GM04503 (cell line): ENCODE results near the gene RBMXL3.

Source experiments
- DNase-seq: peaks from one replicate; pipeline ENCODE4 v3.0.0-alpha.2; 2012; ENCODE audit warnings: low read depth

RBMXL3 gene

DNA sequence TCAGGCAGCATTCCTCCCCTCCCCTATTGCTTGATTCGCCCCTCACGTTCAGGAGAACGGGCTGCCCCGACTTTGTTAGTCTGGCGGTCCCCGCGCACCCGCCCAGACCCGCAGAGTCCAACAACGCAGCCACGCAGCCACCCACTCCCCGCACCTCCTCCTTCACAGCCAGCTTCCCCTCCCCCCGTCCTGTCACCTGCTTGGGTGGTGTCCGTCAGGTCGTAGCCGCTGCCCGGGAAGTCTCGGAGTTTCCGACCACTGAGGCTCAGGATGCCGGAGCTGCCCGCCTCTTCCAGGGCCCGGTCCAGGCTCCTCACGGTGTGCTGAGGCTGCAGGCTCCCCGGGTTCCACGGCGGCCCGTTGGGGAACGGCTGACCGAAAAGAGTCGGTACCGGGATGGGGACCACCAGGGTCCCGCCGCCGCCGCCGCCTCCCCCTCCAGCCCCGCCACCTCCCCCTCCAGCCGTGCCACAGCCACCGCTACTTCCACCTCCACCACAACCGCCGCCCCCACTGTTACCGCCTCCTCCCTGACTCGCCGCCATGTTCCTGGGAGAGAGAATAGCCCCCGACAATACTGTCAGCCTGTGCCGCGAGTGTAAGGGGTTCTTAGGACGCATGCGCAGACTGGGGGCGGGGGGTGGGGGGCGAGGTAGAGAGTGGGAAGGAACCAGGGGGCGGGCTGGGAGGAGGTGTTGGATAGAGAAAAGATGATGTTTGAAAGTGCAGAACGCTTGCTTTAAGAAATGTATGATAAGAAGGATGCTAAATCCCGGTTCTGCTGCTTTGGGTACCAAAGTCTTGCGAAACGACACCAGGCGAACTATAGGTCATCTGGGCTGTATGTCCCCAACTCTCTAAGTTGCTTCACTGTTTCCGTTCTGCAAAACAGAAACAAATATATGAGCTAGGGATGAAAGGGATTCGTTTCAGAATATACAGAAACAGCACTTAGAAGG lies 44.6 kb downstream of the RBMXL3 start, which contains the start of gene LRCH2:
LRCH2 (minus strand) TSS at position 600 of the 959 bp plus-strand sequence; CDS start at position 545, 55 bp downstream.
- DNase-seq: no peak

DNA sequence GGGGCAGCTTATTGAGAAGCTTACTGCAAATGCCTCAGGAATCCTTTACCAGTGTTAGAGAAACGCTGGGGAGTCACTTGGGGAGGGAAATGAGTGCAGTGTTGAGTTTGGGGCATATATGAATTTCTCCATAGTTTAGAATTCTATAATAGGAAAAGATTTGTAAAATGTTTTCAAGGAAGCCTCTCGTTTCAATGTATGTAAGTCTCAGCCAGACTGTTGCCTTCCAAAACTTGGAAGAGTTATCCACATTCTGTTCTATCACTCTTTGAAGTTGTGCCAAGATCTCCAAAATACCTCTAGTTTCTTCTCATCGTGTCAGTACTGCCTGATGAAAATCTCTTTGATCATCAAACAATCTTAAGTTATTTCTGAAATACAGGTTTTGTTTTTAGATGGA lies 45.3 kb downstream of the RBMXL3 start:
- DNase-seq: no peak

DNA sequence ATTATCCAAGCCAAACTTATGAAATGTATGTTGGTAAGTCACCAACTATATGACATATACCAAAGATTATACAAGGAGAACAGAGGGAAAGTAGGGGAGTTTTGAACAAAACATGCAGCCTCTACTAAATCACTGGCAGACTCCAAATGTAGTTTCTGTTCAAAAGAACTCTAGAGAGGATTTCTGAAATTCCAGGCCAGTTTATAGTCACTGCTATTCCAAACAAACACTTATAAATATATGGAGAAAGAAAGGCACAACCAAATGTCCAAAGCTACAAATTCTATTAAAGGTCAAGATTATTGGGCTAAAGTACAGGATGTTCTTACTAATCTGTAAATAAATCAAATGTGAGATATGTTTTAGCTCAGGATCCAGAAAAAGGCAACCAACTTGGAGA lies 47.4 kb downstream of the RBMXL3 start:
- DNase-seq: no peak

DNA sequence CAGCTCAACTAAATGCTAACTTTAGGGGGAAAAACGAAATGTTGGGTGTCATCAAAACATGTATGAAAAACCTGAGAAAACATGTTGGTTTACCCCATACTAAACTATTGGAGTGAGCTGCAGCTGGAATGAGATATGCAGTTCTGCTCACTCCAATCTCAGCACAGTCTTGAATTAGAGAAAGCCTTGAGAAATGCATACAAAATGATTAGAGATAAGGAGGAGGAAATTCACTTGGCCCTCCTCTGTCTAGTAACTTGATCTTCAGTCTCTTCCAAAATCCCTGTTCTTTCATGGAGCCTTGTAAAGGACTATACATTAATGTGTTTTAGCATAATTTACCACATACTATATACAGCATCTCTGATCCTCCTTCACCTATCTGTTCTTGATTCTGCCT lies 47.8 kb downstream of the RBMXL3 start:
- no peak for DNase-seq
